GM12801 (cell line): Measurements from ENCODE around the gene RAB24.

Source experiments
- CTCF ChIP-seq: IDR thresholded peaks from one replicate; pipeline ENCODE4 v1.5.1; 2011; ENCODE audit warnings: control low read depth; ENCODE audit not compliant: insufficient read length; ENCODE audit errors: extremely low read depth

RAB24 gene

DNA sequence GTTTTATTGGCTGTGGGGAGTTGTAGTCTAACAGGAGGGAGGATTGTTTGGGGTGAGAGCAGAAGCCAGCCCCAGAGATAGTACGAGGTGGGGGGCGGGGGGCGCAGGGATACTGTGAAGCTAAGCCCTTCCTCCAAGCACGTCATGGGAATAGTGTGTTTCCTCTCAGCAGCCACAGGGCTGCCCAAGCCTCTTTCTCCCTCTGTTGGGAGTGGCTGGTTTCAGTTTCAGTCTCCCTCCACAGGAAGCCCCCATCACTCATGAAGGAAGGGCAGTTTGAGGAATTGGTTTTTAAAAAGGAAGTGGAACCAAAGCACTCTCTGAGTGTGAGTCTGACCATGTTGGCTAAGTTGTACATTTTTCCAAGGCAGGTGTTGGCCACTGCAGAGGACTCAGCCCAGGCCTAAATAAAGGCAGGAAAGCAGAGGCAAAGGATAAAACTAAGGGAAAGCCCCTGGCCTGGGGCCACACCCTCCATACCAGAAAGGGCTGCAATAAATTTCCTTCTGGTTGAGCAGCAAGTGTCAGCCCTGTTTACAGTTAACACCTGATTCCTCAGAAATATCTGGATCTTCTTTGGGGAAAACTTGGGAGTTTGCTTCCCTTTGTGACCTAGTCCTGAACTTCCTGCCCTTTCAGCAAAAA lies 3.2 kb downstream of the RAB24 start:
- TF ChIP-seq CTCF, result no peak

GRCh38 chr5:177299697-177300096 lies 3.8 kb downstream of the RAB24 start:
- TF ChIP-seq CTCF, result no peak

DNA sequence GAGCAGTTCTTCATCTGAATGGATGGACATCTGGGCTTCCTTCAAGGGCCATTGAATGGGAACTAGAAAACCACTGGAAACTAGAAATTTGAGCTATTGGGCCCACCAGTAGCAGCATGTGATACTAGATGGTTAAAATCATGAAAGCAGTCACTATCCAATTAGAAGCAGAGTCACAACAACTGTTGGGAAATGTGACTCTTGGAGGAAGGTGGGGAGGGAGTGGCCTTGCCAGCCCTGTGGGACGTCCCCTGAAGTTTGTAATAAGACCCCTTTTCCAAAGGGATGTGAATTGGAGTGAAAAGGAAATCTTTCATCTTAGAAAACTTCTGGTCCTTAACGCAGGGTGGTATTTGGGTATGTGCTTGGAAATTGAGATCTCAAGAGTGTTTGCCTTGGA lies 5.6 kb downstream of the RAB24 start:
- no peak for TF ChIP-seq CTCF

- TF ChIP-seq CTCF, result no peak
These were observed 6.9 kb downstream of the RAB24 start for GRCh38 chr5:177296581-177296980.

DNA sequence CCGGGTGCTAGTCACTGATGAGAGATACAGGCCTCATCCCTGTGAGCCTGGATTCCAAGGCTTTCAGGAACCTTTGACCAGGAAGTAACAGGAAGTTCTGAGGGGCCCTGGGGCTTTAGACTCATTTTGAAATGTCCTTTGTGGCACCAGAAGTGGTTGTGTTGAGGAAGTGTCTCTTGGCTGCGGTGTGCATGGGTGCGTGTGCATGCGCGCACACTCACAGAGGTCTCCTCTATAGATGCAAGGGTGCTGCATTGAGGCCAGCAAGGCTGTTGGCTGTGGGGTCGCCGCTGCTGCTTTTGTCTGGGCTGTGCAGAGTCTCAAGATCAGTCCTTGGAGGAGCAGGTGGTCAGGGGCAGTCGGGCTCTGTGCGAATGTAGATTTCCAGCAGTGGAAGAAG lies 7.6 kb downstream of the RAB24 start:
- no peak for TF ChIP-seq CTCF

DNA sequence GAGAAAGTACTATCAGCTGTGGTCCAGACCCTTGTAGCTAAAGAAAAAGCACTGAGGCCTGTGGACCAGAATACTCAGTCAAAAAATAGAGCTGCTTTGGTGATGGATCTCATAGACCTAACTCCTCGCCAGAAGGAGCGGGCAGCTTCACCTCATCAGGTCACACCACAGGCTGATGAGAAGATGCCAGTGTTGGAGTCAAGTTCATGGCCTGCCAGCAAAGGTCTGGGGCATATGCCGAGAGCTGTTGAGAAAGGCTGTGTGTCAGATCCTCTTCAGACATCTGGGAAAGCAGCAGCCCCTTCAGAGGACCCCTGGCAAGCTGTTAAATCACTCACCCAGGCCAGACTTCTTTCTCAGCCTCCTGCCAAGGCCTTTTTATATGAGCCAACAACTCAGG lies 8.9 kb downstream of the RAB24 start:
- TF ChIP-seq CTCF, result no peak

DNA sequence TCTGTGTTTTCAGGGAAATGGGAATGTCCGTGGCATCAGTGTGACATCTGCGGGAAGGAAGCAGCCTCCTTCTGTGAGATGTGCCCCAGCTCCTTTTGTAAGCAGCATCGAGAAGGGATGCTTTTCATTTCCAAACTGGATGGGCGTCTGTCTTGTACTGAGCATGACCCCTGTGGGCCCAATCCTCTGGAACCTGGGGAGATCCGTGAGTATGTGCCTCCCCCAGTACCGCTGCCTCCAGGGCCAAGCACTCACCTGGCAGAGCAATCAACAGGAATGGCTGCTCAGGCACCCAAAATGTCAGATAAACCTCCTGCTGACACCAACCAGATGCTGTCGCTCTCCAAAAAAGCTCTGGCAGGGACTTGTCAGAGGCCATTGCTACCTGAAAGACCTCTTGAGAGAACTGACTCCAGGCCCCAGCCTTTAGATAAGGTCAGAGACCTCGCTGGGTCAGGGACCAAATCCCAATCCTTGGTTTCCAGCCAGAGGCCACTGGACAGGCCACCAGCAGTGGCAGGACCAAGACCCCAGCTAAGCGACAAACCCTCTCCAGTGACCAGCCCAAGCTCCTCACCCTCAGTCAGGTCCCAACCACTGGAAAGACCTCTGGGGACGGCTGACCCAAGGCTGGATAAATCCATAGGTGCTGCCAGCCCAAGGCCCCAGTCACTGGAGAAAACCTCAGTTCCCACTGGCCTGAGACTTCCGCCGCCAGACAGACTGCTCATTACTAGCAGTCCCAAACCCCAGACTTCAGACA lies 9.5 kb downstream of the RAB24 start:
- TF ChIP-seq CTCF, result no peak
